HG02759 (cell line): ENCODE measurements around the gene NUCB1.
"Not testable (repeated sequence)": the region's sequence is repeated elsewhere in the genome, so short reads cannot be mapped to it uniquely, and the experiment has no call there.

Source experiments
- ATAC-seq: cut with Tn5 transposase; IDR thresholded peaks from one replicate; pipeline ENCODE4 v1.9.1; 2021; ENCODE audit warnings: mild to moderate bottlenecking, moderate library complexity; ENCODE audit not compliant: unreplicated experiment

Gene NUCB1

DNA sequence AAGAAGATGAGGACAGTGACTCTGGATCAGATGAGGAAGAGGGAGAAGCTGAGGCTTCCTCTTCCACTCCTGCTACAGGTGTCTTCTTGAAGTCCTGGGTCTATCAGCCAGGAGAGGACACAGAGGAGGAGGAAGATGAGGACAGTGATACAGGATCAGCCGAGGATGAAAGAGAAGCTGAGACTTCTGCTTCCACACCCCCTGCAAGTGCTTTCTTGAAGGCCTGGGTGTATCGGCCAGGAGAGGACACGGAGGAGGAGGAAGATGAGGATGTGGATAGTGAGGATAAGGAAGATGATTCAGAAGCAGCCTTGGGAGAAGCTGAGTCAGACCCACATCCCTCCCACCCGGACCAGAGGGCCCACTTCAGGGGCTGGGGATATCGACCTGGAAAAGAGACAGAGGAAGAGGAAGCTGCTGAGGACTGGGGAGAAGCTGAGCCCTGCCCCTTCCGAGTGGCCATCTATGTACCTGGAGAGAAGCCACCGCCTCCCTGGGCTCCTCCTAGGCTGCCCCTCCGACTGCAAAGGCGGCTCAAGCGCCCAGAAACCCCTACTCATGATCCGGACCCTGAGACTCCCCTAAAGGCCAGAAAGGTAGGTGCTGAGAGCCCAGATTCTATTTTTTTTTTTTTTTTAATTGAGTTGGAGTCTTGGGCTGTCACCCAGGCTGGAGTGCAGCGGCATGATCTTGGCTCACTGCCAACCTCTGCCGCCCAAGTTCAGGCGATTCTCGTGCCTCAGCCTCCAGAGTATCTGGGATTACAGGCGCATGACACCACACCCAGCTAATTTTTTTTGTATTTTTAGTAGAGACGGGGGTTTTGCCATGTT, 25.6 kb upstream of the NUCB1 start:
- ATAC-seq = peak; percentile 1

DNA sequence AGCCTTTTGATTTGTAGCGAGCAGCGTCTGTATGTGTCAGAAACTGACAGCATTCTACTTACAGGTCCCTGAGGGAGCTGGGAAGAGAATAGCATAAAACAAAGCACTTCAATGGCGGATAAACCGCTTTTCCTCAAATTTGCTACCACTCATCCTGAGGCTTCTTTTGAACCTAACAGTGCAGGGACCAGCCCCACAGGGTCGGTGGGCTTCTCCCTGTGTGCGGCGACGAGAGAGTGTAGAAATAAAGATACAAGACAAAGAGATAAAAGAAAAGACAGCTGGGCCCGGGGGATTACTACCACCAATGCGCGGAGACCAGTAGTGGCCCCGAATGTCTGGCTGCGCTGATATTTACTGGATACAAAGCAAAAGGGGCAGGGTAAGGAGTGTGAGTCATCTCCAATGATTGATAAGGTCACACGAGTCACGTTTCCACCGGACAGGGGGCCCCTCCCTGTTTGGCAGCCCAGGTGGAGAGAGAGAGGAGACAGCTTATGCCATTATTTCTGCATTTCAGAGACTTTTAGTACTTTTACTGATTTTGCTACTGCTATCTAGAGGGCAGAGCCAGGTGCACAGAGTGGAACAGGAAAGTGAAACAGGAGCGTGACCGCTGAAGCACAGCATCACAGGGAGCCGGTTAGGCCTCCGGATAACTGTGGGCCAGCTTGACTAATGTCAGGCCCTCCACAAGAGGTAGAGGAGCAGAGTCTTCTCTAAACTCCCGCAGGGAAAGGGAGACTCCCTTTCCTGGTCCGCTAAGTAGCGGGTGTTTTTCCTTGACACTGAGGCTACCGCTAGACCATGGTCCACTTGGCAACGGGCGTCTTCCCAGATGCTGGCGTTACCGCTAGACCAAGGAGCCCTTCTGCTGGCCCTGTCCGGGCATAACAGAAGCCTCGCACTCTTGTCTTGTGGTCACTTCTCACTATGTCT, 23.8 kb upstream of the NUCB1 start:
- ATAC-seq = not testable (repeated sequence)

DNA sequence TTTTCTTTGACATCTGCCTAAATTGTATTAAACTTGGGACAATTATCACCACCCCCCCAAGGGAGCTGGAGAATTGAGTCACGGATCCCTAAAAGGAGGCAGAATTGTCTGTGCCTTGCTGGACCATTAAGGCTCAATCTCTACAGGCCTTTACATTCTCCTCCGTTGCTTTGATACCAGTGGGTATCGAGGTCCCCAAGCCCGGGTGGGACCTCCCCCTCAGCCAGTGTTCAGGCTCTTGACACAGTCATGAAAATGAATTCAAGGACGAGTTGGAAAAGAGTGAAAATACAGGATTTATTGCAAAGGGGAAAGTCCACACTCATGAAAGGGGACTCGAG, 22.3 kb upstream of the NUCB1 start:
- no peak for ATAC-seq

DNA sequence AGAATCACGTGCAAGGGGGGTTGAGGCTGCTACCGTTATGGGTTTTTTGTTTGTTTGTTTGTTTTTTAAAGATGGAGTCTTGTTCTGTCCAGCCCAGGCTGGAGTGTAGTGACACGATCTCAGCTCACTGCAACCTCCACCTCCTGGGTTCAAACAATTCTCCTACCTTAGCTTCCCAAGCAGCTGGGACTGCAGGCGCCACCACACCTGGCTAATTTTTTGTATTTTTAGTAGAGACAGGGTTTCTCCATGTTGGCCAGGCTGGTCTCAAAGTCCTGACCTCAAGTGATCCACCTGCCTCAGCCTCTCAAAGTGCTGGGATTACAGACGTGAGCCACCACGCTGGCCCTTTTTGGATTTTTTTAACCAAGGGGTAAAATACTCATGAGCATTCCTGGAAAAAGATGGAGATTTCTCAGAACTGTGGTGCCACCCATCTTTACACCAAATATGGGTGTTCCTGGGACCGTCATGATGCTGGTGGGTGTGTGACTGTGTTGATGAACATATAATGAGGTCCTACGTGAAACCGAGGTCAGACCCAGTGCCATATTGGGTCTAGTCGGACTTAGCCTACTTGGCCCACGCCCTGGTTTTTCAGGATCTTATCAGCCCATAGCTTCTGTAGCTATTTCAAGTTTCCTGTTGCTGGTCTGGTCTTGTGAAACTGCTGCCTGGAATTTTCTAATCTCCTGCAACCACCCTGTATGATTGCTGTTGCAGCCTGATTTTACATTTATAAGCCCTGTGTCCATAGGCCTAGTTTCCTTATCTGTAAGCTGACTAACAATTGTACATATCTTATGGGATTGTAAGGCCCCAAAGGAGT, 21.7 kb upstream of the NUCB1 start:
- ATAC-seq = no peak

DNA sequence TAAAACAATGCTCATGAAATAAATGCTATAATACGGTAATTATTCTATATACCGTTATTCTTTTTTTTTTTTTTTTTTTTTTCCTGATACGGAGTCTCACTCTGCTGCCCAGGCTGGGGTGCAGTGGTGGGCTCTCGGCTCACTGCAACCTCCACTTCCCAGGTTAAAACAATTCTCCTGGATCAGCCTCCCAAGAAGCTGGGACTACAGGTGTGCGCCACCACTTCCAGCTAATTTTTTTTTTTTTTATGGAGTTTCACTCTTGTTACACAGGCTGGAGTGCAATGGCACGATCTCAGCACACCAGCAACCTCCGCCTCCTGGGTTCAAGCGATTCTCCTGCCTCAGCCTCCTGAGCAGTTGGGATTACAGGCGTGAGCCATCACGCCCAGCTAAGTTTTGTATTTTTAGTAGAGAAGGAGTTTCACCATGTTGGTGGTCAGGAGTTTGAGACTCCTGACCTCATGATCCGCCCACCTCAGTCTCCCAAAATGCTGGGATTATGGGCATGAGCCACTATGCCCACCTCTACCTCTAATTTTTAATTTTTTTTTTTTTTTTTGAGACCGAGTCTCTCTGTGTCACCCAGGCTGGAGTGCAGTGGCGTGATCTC, 21.0 kb upstream of the NUCB1 start:
- no peak for ATAC-seq

DNA sequence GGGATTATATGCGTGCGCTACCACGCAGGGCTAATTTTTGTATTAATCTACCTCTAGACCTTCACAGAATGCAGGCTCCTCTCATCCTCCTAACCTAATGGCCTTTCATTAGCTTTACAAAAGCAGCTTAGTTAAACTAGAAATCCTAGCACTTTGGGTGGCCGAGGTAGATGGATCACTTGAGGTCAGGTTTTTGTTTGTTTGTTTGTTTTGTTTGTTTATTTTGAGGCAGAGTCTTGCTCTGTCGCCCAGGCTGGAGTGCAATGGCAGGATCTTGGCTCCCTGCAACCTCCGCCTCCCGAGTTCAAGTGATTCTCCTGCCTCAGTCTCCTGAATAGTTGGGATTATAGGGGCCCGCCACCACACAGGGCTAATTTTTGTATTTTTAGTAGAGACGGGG, 20.4 kb upstream of the NUCB1 start:
- ATAC-seq = not testable (repeated sequence)

DNA sequence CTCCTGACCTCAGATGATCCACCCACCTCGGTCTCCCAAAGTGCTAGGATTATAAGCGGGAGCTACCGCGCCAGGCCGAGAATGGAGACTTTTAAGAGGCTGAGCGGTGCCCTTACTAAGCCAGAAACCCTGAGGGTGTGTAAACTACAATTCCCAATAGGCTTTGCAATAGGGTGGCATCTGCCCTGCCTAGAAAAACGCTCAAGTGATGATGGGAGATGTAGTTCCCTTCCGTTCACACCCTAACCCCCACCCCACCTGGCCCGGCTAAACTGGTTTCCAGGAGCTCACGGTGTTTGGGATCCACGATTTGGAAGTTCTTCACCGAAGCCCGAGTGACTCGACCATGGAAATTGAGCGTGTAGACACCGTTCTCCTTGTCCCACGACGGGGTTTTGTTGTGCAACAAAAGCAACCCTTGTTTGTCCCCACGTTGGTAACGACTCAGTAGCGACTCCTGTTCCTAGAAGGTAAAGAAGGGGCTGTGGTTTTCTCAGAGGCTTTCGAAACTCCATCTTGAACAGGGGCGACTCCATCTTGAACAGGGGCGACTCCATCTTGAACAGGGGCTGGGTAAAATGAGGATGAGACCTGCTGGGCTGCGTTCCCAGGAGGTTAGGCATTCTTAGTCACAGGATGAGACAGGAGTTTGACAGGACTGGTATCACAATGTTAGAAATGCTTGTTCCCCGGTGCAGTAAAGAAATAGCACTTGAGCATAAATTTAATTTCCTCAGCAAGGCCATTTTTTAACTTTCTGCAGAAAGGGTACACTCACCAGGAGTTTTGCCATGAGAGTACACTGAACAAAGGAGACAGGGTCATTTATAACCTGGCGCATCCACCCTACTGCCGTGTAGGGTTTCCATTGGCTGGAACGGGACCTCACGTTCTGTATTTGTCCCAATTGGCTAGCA, 18.1 kb upstream of the NUCB1 start:
- no peak for ATAC-seq

DNA sequence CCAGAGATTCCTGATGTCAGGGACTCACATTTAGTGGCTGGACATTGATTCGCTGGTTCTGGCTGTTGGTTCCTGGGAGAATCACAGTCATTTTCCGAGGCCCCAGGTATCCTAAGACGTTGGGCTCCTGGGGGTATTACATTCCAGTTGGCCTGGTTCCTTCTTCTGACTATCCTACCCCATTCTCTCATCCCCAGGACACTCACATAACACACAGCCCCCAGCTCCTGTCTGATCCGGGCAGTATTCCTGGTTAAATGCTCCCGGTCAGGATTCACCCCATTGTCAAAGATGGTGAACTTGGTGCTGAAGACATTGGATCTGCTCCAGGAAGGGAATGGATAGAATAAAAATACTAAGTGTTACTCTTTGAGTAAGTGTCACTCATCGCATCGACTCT, 16.4 kb upstream of the NUCB1 start:
- no peak for ATAC-seq

DNA sequence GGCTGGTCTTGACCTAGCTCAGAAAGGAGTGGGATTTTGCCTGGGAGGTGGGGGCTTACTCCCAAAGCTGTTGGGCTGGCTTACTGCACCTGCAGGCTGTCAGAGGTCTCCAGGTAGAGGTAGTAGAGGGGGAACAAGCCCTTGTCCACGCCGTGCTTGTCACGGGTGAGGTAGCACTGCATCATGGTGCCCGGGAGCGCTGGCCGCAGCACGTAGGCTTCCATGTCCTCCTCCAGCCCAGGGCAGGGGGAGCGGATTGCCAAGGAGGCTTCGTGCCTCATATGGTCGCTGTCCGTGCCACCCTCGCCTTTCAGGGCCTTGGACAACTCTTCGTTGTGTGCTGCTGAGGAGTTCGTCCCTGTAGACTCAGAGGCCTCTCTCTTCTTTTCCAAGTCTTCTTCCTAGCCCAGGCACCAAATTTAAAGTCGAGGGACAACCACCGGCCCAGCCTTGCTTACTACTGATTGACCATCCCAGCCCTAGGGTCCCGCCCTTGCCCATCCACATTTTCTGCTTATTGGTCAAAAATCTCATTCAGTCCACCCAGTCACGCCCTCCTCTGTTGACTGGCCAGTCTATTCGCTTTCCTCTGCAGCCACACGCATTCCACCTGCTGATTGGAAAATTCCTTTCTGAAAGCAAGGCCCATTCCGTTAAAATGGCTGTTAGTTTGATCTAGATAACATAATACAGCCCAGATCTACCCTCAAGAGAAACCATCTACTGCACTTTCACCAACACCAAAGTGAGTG, 12.1 kb upstream of the NUCB1 start:
- no peak for ATAC-seq

DNA sequence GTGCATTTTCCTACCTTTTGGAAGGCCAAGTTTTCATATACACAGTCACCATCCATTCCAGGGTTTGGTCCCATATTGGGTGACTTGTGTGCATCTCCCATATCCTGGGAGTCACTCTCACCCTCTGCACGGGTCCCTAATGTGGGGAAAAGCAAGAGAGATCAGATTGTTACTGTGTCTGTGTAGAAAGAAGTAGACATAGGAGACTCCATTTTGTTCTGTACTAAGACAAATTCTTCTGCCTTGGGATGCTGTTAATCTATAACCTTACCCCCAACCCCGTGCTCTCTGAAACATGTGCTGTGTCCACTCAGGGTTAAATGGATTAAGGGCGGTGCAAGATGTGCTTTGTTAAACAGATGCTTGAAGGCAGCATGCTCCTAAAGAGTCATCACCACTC, 10.6 kb upstream of the NUCB1 start:
- not testable (repeated sequence) for ATAC-seq

DNA sequence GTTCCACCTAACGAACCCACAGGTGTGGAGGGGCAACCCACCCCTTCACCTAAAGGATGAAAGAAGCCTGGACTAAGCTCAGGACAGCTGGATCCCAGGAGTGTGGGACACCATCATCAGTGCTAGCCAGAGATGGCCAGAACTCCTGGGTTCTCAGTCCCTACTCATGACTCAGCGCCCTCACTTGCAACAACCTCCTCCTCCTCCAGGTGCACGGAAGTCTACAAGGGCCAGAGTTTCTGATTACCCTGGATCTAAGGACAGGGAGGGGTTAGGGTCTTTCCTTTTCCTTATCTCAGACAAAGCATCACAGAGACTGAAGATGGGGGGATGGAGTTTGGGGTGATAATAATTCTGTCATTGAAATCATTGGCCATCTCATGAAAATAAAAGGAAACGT, 9.6 kb upstream of the NUCB1 start:
- ATAC-seq = no peak

DNA sequence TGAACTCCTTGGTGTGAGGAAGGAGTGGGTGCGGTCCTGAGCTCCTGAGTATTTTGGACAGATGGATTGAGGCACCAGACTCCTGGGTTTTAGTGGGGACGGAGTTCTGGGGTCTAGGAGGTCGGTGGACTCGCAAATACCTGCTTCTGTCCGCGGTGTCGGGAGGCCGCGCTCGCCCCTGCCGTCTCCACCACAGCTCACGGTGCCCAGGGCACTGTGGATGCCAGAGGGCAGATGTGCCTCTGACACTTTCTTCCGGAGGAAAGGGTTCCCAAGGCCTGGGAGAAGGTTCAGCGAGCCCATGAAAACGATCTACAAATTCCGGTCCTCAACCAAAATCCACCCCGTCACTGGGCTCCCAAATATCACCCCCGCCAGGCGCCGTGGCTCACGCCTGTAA, 4.9 kb upstream of the NUCB1 start:
- ATAC-seq = no peak

DNA sequence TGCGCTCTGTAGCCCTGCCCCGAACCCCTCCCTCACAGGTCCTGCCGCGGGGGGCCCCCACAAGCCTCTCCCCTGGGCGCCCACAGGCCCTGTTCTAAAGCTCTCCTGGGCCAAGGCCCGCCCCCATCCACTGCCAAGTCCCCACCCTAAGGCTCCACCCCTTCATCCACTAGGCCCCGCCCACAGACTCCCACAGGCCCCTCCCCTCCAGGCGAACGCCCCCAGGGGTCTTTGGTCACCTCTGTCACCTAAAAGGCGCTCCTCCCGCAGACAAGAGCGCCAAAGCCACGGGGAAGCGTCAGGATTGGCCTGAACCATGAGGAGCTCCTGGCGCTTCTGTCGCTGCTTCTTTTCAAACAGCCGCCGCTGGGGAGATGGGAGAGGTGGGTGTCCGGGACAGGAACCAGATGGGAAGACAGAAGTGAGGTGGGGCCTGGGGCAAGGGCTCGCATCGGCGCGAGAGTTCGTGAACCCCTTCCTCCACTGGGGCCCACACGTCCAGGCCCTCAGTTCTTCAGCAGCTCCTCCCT, 3.9 kb upstream of the NUCB1 start:
- ATAC-seq = no peak

DNA sequence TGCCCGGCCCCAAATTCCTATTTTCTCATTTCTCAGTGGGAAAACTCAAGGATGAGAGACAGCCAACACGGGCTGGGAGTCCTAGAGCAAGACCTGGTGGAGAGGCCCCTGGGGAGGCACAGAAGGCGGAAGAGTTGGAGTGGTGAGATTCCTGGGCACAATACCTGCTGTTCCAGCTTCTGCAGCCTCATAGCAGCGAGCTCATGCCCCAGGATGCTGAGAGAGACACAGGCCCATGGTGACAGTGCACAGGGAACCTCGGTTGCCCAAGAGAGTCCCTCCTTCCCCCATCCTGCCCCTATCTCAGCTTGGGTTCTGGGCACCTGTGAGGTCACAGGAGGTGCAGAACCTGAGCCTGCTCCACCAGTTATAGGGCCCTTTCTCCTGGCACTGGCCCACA, 2.9 kb upstream of the NUCB1 start:
- ATAC-seq = no peak

DNA sequence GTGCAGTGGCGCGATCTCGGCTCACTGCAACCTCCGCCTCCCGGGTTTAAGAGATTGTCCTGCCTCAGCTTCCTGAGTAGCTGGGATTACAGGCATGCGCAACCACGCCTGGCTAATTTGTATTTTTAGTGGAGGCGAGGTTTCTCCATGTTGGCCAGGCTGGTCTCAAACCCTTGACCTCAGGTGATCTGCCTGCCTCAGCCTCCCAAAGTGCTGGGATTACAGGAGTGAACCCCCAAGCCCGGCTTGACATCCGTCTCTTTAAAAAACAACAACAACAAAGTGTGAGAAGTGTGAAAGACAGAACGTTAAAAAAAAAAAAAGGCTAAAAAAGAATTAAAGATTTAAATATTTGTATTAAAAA, 744 bp upstream of the NUCB1 start:
- ATAC-seq = not testable (repeated sequence)

DNA sequence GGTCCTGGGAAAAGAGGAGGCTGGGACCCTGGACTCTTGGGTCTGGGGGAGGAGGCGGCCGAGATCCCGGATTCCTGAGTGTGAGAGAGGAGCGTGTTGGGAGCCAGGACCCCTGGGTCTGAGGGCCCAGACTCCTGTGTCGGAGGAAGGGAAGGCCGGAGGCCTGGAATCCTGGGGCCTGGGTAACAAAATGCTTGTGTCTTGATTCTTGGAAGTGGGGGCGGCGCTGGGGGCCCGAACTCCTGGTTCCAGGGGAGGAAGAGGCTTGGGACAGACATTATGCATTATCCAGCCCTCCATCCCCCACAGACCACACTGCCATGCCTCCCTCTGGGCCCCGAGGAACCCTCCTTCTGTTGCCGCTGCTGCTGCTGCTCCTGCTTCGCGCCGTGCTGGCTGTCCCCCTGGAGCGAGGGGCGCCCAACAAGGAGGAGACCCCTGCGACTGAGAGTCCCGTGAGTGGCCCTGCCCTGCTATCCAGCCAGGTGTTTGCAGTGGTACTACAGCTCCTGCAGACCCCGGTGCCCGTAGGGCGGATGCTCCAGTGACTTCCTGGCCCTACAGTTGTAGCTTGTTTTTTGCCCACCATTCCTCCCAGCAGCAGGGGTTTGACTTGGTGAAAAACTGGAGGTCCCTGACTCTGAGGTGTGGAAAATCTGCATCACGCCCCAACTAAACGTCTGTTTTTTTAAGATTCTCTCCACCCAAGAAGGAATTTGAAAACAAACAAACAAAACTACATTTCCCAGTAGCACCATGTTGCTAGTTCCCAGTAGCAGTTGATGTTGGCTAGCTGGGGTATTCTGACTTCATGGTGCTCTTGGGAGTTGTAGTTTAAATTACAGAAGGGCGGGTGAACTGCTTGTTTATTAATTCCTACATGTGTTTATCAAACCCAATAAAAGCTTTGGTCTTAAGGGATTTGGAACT, 630 bp downstream of the NUCB1 start:
- no peak for ATAC-seq

DNA sequence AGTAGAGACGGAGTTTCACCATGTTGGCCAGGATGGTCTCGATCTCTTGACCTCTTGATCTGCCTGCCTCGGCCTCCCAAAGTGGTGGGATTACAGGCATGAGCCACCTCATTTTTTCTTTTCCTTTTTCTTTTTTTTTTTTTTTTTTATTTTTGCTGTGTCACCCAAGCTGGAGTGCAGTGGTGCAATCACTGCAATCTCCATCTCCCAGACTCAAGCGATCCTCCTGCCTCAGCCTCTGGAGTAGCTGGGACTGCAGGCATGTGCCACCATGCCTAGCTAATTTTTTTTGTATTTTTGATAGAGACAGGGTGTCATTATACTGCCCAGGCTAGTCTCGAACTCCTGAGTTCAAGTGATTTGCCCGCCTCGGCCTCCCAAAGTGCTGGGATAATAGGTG, 2.2 kb downstream of the NUCB1 start:
- not testable (repeated sequence) for ATAC-seq

DNA sequence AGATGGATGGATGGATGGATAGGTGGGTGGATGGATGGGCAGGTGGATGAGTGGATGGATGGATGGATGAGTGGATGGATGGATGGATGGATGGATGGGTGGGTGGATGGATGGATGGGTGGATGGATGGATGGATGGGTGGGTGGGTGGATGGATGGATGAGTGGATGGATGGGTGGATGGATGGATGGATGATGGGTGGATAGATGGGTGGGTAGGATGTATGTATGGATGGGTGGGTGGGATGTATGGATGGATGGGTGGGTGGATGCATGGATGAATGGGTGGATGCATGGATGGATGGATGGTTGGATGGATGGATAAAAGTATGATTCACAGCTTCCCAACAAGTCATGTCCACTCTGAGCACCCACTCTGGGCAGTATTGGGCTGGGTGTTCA, 3.7 kb downstream of the NUCB1 start:
- not testable (repeated sequence) for ATAC-seq
